Cardiac muscle cell (in vitro differentiated cells and primary cell): ENCODE measurements around the gene TMEM94. TPM values are rescaled to one million over a fixed set of nuclear protein-coding genes. Genes with fewer than 3 reads are reported as not detected.
"Not testable (repeated sequence)": the region's sequence is repeated elsewhere in the genome, so short reads cannot be mapped to it uniquely, and the experiment has no call there.

Source experiments
- DNase-seq, 2 donors: peaks; one replicate each; pipeline versions ENCODE4 v3.0.0 to v3.0.0-alpha.2; 2010 to 2017; ENCODE audit warnings: low read depth in 1 of 2, low spot score in 1 of 2
- H3K27ac ChIP-seq: fragments of 200-600 bp; sonication (generic); 2 replicates; pipeline ENCODE4 v1.5.1; 2016
- H3K27me3 ChIP-seq: fragments of 200-600 bp; sonication (generic); 2 replicates; pipeline ENCODE4 v1.6.0; 2016; ENCODE audit warnings: control low read depth
- H3K36me3 ChIP-seq: fragments of 200-600 bp; sonication (generic); 2 replicates; pipeline ENCODE4 v1.5.1; 2016; ENCODE audit warnings: control low read depth
- H3K4me1 ChIP-seq: fragments of 200-600 bp; sonication (generic); 2 replicates; pipeline ENCODE4 v1.8.1; 2017; ENCODE audit warnings: low read depth, mild to moderate bottlenecking, mixed run types
- H3K4me3 ChIP-seq: fragments of 200-600 bp; sonication (generic); 2 replicates; pipeline ENCODE4 v1.5.1; 2016; ENCODE audit warnings: mild to moderate bottlenecking
- H3K9me3 ChIP-seq: fragments of 200-600 bp; sonication (generic); 2 replicates; pipeline ENCODE4 v1.5.1; 2017; ENCODE audit warnings: low read depth, mild to moderate bottlenecking, control low read depth
- polyA plus RNA-seq: library from polyadenylated mRNA; unstranded; fragments of >200 nt; fragmentation: Nextera tagmentation; extraction: Ambion mirVana; gene quantifications from 2 replicates; pipeline ENCODE4 v1.2.1, GENCODE V29; 2016
- total RNA-seq: library from RNA; depleted of rRNA; stranded (reverse); fragments of >200 nt; gene quantifications from 2 replicates; pipeline ENCODE4 v1.2.3, GENCODE V29; 2016
- TF ChIP-seq, protein P1 (sequence below): IDR thresholded peaks from 2 replicates; pipeline ENCODE4 v1.5.1; 2012; ENCODE audit warnings: low read depth, mild to moderate bottlenecking, low read length

The TMEM94 gene
- total and polyA plus RNA-seq, 2 experiments from 2014 or later = 74.2 to 105 TPM

DNA sequence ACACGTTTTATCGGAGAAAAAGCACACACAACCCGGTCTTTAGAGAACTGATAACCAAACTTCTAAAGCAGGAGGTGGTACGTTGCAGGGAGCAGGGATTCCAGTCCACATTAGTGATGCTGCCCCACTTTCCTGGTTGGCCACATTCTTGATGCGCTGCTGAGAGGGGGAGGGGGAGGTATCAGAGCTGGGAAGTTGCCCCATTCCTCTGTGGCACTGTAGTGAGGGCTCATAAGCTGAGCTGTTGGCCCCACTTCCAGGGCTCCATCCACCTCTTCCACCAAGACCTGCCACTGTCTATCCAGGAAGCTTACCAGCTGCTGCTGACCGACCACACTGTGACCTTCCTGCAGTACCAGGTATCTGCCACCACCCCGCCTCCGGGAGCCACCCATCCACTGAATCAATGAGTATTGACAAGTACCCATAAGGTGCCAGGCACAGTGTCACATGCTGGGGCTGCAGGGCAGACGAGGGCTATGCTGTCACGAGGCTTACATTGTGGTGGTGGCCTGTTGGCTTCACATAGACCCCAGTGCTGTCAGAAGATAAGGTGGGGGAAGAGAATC is 60.9 kb downstream of the TMEM94 start:
- DNase-seq = no peak
- H3K36me3 ChIP-seq = peaks cover 8% of the 10 kb centered on the region

DNA sequence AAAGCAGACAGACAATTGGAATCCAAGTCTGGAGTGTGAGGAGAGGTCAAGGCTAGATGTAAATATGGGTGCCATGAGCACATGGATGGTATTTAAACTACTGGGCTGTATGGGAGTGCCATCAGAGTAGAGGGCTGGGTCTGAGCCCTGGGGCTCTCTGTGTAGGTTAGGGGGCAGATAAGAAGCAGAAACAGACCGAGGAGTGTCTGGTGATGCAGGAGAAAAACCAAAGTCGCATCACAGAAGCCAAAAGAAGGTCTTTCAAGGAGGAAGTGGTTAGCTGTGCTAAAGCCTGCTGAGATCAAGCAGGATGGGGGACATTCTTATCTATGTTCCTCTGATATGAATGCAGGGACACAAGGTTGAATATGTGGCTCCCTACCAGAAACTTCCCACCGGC is 61.8 kb downstream of the TMEM94 start:
- no peak for DNase-seq
- Histone ChIP-seq H3K27ac (no peak overlapping the region), H3K4me3 (no peak overlapping the region), H3K4me1 (peaks cover 12% of the 10 kb centered on the region), H3K36me3 (peaks cover 9% of the 10 kb centered on the region), H3K9me3 (no peaks in the 10 kb centered on the region), H3K27me3 (no peaks in the 10 kb centered on the region)
- TF ChIP-seq, protein P1, sequence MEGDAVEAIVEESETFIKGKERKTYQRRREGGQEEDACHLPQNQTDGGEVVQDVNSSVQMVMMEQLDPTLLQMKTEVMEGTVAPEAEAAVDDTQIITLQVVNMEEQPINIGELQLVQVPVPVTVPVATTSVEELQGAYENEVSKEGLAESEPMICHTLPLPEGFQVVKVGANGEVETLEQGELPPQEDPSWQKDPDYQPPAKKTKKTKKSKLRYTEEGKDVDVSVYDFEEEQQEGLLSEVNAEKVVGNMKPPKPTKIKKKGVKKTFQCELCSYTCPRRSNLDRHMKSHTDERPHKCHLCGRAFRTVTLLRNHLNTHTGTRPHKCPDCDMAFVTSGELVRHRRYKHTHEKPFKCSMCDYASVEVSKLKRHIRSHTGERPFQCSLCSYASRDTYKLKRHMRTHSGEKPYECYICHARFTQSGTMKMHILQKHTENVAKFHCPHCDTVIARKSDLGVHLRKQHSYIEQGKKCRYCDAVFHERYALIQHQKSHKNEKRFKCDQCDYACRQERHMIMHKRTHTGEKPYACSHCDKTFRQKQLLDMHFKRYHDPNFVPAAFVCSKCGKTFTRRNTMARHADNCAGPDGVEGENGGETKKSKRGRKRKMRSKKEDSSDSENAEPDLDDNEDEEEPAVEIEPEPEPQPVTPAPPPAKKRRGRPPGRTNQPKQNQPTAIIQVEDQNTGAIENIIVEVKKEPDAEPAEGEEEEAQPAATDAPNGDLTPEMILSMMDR = no peak

More for the DNA sequence above, 60.9 kb downstream of the TMEM94 start:
- H3K27ac ChIP-seq = peak overlapping the region; percentile 65
- no peaks in the 10 kb centered on the region for H3K27me3 ChIP-seq
- H3K4me1 ChIP-seq = peaks cover 13% of the 10 kb centered on the region
- TF ChIP-seq, protein P1 = no peak
- H3K9me3 ChIP-seq = no peaks in the 10 kb centered on the region
- peak overlapping the region; percentile 50 for H3K4me3 ChIP-seq

DNA sequence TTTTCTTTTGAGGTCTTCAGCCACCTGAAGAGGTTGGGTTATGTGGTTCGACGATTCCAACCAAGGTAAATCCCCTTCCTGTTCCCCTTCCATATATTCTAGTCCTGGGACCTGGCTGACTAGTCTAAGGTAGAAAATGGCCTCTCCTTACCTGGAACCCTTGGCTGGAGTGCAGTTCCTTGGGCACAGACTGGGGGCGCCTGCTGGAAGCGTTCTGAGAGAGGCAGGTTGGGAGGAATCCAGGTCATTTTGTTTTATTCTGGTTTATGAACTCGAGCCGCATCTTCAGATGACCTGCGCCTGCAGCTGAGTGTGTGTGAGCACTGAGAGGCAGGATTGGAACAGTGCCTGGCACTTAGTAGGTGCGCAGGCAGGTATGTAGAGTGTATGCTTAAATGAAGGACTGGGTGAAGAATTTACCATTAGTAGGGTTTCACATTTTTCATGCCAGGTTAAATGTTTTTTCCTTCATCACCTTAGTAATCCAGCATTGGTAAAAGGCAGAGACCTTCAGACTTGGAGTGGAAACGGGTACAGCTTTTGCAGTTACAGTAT is 62.6 kb downstream of the TMEM94 start:
- no peaks in the 10 kb centered on the region for H3K9me3 ChIP-seq
- TF ChIP-seq, protein P1 = no peak
- DNase-seq = no peak
- peaks cover 9% of the 10 kb centered on the region for H3K36me3 ChIP-seq
- H3K4me1 ChIP-seq = peaks cover 7% of the 10 kb centered on the region
- no peak overlapping the region for H3K27ac ChIP-seq
- no peak overlapping the region for H3K4me3 ChIP-seq
- no peaks in the 10 kb centered on the region for H3K27me3 ChIP-seq

DNA sequence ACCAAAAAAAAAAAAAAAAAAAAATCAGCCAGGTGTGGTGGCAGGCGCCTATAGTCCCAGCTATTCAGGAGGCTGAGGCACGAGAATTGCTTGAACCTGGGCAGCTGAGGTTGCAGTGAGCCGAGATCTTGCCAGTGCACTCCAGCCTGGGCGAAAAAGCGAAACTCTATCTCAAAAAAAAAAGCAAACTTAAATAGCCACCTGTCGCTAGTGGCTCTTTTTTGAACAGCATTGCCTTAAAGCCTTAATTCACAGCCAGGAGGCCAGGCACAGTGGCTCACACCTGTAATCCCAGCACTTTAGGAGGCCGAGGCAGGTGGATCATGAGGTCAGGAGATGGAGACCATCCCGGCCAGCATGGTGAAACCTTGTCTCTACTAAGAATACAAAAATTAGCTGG is 64.0 kb downstream of the TMEM94 start:
- H3K27ac ChIP-seq, H3K4me3 ChIP-seq, H3K36me3 ChIP-seq, H3K9me3 ChIP-seq, H3K27me3 ChIP-seq, DNase-seq, H3K4me1 ChIP-seq: not testable (repeated sequence)

DNA sequence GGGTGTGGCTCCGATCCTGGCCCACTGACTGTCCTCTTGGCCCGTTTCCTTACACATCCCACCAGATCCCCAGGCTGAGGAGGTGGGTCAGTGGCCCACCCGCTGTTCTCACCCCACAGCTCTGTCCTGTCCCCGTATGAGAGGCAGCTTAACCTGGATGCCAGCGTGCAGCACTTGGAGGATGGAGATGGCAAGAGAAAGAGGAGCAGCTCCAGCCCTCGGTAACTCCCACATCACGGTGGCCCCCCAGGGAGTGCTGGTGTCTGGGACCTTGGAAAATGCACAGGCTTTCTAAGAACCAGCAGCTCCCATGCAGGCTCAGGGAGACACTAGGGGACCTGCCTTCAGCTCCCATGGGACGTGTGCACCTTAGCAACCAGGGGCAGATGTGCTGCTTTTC is 64.9 kb downstream of the TMEM94 start:
- Histone ChIP-seq H3K27ac (no peak overlapping the region), H3K9me3 (no peaks in the 10 kb centered on the region), H3K4me1 (peaks cover 5% of the 10 kb centered on the region), H3K4me3 (no peak overlapping the region), H3K27me3 (peaks cover 5% of the 10 kb centered on the region), H3K36me3 (peaks cover 9% of the 10 kb centered on the region)
- TF ChIP-seq, protein P1 = no peak
- no peak for DNase-seq

DNA sequence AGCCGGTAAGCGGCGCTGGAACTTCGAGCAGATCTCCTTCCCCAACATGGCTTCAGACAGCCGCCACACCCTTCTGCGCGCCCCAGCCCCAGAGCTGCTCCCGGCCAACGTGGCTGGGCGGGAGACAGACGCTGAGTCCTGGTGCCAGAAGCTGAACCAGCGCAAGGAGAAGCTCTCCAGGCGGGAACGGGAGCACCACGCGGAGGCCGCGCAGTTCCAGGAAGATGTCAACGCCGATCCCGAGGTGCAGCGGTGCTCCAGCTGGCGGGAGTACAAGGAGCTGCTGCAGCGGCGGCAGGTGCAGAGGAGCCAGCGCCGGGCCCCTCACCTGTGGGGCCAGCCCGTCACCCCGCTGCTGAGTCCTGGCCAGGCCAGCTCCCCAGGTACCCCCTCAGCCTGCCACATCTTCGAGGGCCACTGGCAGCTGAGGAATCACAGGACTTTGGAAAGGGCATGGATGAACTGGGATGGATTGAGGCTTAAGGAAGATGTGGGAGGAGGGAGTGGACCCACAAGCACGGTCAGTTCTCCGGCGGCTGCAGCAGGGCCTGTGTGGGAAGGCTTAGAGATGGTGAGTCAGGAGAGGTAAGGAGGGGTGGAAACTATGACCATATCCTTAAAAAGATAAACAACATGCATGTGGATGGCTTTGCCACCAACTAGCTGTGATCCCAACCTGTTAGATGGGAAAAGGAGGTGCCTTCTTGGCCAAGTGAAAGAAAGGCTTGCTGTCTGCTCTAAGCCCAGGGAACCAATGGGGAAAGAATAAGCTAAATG is 65.7 kb downstream of the TMEM94 start:
- Histone ChIP-seq H3K4me1 (peaks cover 4% of the 10 kb centered on the region), H3K27me3 (peaks cover 14% of the 10 kb centered on the region), H3K4me3 (no peak overlapping the region), H3K27ac (no peak overlapping the region), H3K36me3 (peaks cover 9% of the 10 kb centered on the region), H3K9me3 (no peaks in the 10 kb centered on the region)
- TF ChIP-seq, protein P1 = no peak
- DNase-seq = no peak
